PC-3 (cell line): ENCODE measurements around the gene GNA15. TPM values are rescaled to one million over a fixed set of nuclear protein-coding genes. Genes with fewer than 3 reads are reported as not detected.

ENCODE experiments used
- ATAC-seq: fragments of 200-7000 bp; cut with Tn5 transposase; 2 replicates; pipeline ENCODE4 v1.9.1; 2020; ENCODE audit warnings: mild to moderate bottlenecking, moderate library complexity
- BruUV-seq: library from RNA; stranded (reverse); fragments of 400-500 nt; replicated peaks from 2 replicates; lab custom pipeline; 2021; lab: Mats Ljungman, UMichigan
- CTCF ChIA-PET: fragments of 300-600 bp; sonication (Branson Sonifier 250); formaldehyde crosslinking; loops from one replicate; lab custom pipeline; 2022; ENCODE audit warnings: antibody characterized with exemption; lab: Charles Lee
- POLR2A ChIA-PET: fragments of 300-600 bp; sonication (Branson Sonifier 250); formaldehyde crosslinking; loops from one replicate; lab custom pipeline; 2022; ENCODE audit warnings: antibody characterized with exemption; ENCODE audit not compliant: unreplicated experiment; lab: Charles Lee
- DNase-seq: peaks from one replicate; pipeline ENCODE4 v3.0.0-alpha.2; 2015
- H2AFZ ChIP-seq: fragments of 300-600 bp; sonication (generic); 2 replicates; pipeline ENCODE4 v1.6.0; 2016; ENCODE audit warnings: antibody characterized with exemption, low read length
- H3F3A ChIP-seq: fragments of 300-600 bp; sonication (generic); one replicate; pipeline ENCODE4 v1.6.0; 2017; ENCODE audit warnings: antibody characterized with exemption, low read length, control low read depth, mild to moderate bottlenecking; ENCODE audit not compliant: unreplicated experiment
- H3K27ac ChIP-seq: fragments of 300-600 bp; sonication (generic); 2 replicates; pipeline ENCODE4 v1.5.1; 2016; ENCODE audit warnings: mild to moderate bottlenecking, low read length
- H3K27me3 ChIP-seq: fragments of 300-600 bp; sonication (generic); 2 replicates; pipeline ENCODE4 v1.6.1; 2016; ENCODE audit warnings: low read length, mixed read lengths
- H3K36me3 ChIP-seq: fragments of 300-600 bp; sonication (generic); 2 replicates; pipeline ENCODE4 v1.6.1; 2016; ENCODE audit warnings: low read depth, mixed run types, low read length, mixed read lengths
- H3K4me1 ChIP-seq: fragments of 300-600 bp; sonication (generic); 2 replicates; pipeline ENCODE4 v1.5.1; 2016; ENCODE audit warnings: low read length; ENCODE audit not compliant: insufficient read depth
- H3K4me2 ChIP-seq: fragments of 300-600 bp; sonication (generic); 2 replicates; pipeline ENCODE4 v1.6.0; 2016; ENCODE audit warnings: low read length
- H3K4me3 ChIP-seq: fragments of 300-600 bp; sonication (generic); 2 replicates; pipeline ENCODE4 v1.5.1; 2016; ENCODE audit warnings: mild to moderate bottlenecking, low read length, mixed read lengths
- H3K79me2 ChIP-seq: fragments of 300-600 bp; sonication (generic); 2 replicates; pipeline ENCODE4 v1.6.1; 2017; ENCODE audit warnings: low read length, mixed read lengths
- H3K9ac ChIP-seq: fragments of 300-600 bp; sonication (generic); 2 replicates; pipeline ENCODE4 v1.6.0; 2016; ENCODE audit warnings: mild to moderate bottlenecking, low read length
- H3K9me2 ChIP-seq: fragments of 300-600 bp; sonication (generic); replicated peaks from 2 replicates; pipeline ENCODE4 v1.6.1; 2016; ENCODE audit warnings: mixed run types, low read length, mixed read lengths
- H3K9me3 ChIP-seq: fragments of 300-600 bp; sonication (generic); 2 replicates; pipeline ENCODE4 v1.6.1; 2016; ENCODE audit warnings: low read length, mixed read lengths
- H4K20me1 ChIP-seq: fragments of 300-600 bp; sonication (generic); 2 replicates; pipeline ENCODE4 v1.6.1; 2016; ENCODE audit warnings: low read length, mixed read lengths
- CTCF ChIP-seq: fragments of 300-600 bp; sonication (generic); conservative IDR thresholded peaks from 2 replicates; pipeline ENCODE4 v1.5.1; 2017; ENCODE audit warnings: antibody characterized with exemption, low read depth, mild to moderate bottlenecking, low read length
- EZH2 ChIP-seq: fragments of 300-600 bp; sonication (generic); IDR thresholded peaks from one replicate; pipeline ENCODE4 v1.6.1; 2017; ENCODE audit warnings: antibody characterized with exemption, mild to moderate bottlenecking, low read length; ENCODE audit not compliant: unreplicated experiment
- EZH2phosphoT487 ChIP-seq: fragments of 300-600 bp; sonication (generic); IDR thresholded peaks from 2 replicates; pipeline ENCODE4 v1.6.1; 2018; ENCODE audit warnings: mild to moderate bottlenecking, antibody characterized with exemption, low read length, borderline replicate concordance
- intact Hi-C: fragments of 100-400 bp; cut with micrococcal nuclease; formaldehyde crosslinking; loops from 2 replicates; pipeline ENCODE4 v1.9.0; 2023
- total RNA-seq: library from RNA; depleted of rRNA; stranded (reverse); fragments of >200 nt; gene quantifications from 2 replicates; pipeline ENCODE4 v1.2.3, GENCODE V29; 2014

The GNA15 gene
- total RNA-seq, 1 experiment from 2014 or later = not detected

- DNase-seq = no peak
- H4K20me1 ChIP-seq = no peaks in the 10 kb centered on the region
- TF ChIP-seq CTCF (no peak), EZH2phosphoT487 (no peak), EZH2 (no peak)
Measured at GRCh38 chr19:3115916-3116602, 19.8 kb upstream of the GNA15 start.

DNA sequence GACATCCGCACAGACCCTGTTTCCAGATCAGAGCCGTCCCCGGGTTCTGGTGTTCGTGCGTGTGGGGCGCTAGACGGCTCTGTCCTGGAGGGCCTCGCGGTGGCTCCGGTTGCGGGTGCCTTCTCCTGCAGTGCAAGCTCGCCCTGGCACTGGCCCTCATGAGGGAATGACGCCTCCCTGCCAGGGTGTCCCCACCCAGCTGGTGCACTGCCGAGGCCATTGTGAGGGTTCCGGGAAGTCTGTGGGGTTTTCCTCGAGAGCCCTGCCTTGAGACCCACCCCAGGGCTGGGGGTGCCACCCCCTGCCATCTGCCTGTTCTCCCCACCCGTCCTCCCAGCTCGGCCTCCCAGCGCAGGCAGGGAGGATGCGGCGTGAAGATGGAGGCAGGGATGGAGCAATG is 19.2 kb upstream of the GNA15 start:
- intact Hi-C loops = no loop called here
- no peaks in the 10 kb centered on the region for H3K9me2 ChIP-seq
- ATAC-seq = no peak

More at GRCh38 chr19:3115916-3116602, 19.8 kb upstream of the GNA15 start:
- ChIA-PET POLR2A (no interaction called here), CTCF (no interaction called here)
- ATAC-seq = no peak
- Histone ChIP-seq H3K9me3 (no peaks in the 10 kb centered on the region), H3K4me2 (no peak overlapping the region), H3K4me3 (no peak overlapping the region), H3K9me2 (no peaks in the 10 kb centered on the region), H3K9ac (no peak overlapping the region), H2AFZ (no peak overlapping the region), H3K27me3 (no peaks in the 10 kb centered on the region), H3K4me1 (no peaks in the 10 kb centered on the region), H3K79me2 (0 out of 2 replicates have a peak, but pooled peaks cover 10% of the 10 kb centered on the region), H3K27ac (no peak overlapping the region), H3F3A (no peaks in the 10 kb centered on the region), H3K36me3 (no peaks in the 10 kb centered on the region)
- no TSS peak for BruUV-seq
- intact Hi-C loops = no loop called here

More for the DNA sequence above, 19.2 kb upstream of the GNA15 start:
- H3K4me3 ChIP-seq = no peak overlapping the region
- H3F3A ChIP-seq = no peaks in the 10 kb centered on the region
- no peaks in the 10 kb centered on the region for H3K36me3 ChIP-seq
- no peaks in the 10 kb centered on the region for H3K9me3 ChIP-seq
- no peaks in the 10 kb centered on the region for H4K20me1 ChIP-seq
- 0 out of 2 replicates have a peak, but pooled peaks cover 4% of the 10 kb centered on the region for H3K79me2 ChIP-seq
- no peak overlapping the region for H2AFZ ChIP-seq
- H3K27me3 ChIP-seq = no peaks in the 10 kb centered on the region
- no peak for DNase-seq
- ChIA-PET CTCF (no interaction called here), POLR2A (no interaction called here)
- no peak overlapping the region for H3K27ac ChIP-seq
- no peak overlapping the region for H3K9ac ChIP-seq
- no peaks in the 10 kb centered on the region for H3K4me1 ChIP-seq
- TF ChIP-seq EZH2phosphoT487 = no peak
- TF ChIP-seq CTCF = no peak
- TF ChIP-seq EZH2 = no peak
- no peak overlapping the region for H3K4me2 ChIP-seq
- no TSS peak for BruUV-seq
